Smooth muscle cell of the umbilical artery (primary cell): Measurements from ENCODE around the gene ZNF280C. TPM values are rescaled to one million over a fixed set of nuclear protein-coding genes. Genes with fewer than 3 reads are reported as not detected.

Source experiments
- total RNA-seq: library from RNA; depleted of rRNA; stranded (reverse); fragments of >200 nt; gene quantifications from 2 replicates; pipeline ENCODE4 v1.2.3, GENCODE V29; 2014

Gene ZNF280C
- 2.4 and 4.1 TPM in 2 replicates for total RNA-seq

GRCh38 chrX:130268449-130269170 lies at the start of gene ZNF280C:
TSS of gene ZNF280C (minus strand) at chrX:130268899. CDS start at chrX:130260449, 8,450 bp downstream.

GRCh38 chrX:130171446-130172126 lies 97.1 kb downstream of the ZNF280C start, which contains the start of gene RAB33A:
TSS of gene RAB33A (plus strand) at chrX:130171962. CDS start at chrX:130172063, 101 bp downstream.

GRCh38 chrX:130165703-130166502 lies 102.8 kb downstream of the ZNF280C start, which contains the start of gene AIFM1:
TSS of gene AIFM1 (minus strand) at chrX:130165841. CDS start at chrX:130165656, 185 bp downstream.

Other genes starting within 250 kb of the ZNF280C start
- 13.1 and 23.6 TPM in 2 replicates for gene ELF4, start 158.4 kb downstream of the ZNF280C start, total RNA-seq
- 18.1 and 23.7 TPM in 2 replicates for gene AIFM1, start 103.1 kb downstream of the ZNF280C start, total RNA-seq
- 1.8 and 9.8 TPM in 2 replicates for gene RAB33A, start 96.9 kb downstream of the ZNF280C start, total RNA-seq
- 11.5 and 12.2 TPM in 2 replicates for gene SLC25A14, start 71.0 kb upstream of the ZNF280C start, total RNA-seq
- not detected in 2 replicates for gene GPR119, start 116.8 kb upstream of the ZNF280C start, total RNA-seq
- gene RBMX2, start 133.1 kb upstream of the ZNF280C start, total RNA-seq: 16.5 and 22.0 TPM in 2 replicates